Dedifferentiated amniotic fluid mesenchymal stem cell (primary cell): ENCODE results near the gene GHRL.

Experiments
- DNase-seq: peaks from one replicate; pipeline ENCODE4 v3.0.0-alpha.2; 2016; ENCODE audit errors: extremely low spot score

GHRL gene

GRCh38 chr3:10292505-10293419 lies at the start of gene GHRL:
Gene GHRL, minus strand, starts transcription at chr3:10292947. Its CDS starts 2,767 bp downstream, at chr3:10290180.
- no peak for DNase-seq

GRCh38 chr3:10341901-10342398 lies 49.2 kb upstream of the GHRL start:
- DNase-seq, result no peak

GRCh38 chr3:10340476-10340875 lies 47.7 kb upstream of the GHRL start:
- no peak for DNase-seq

- DNase-seq, result no peak
Measured at GRCh38 chr3:10340046-10340445, 47.3 kb upstream of the GHRL start.

GRCh38 chr3:10339376-10339955 lies 46.7 kb upstream of the GHRL start:
- DNase-seq, result no peak

GRCh38 chr3:10338591-10339353 lies 46.0 kb upstream of the GHRL start:
- no peak for DNase-seq

GRCh38 chr3:10338164-10338470 lies 45.4 kb upstream of the GHRL start:
- DNase-seq, result no peak

GRCh38 chr3:10337323-10338163 lies 44.8 kb upstream of the GHRL start:
- no peak for DNase-seq

- DNase-seq, result no peak
Measured at GRCh38 chr3:10336761-10337160, 44.0 kb upstream of the GHRL start.

- DNase-seq, result no peak
Measured at GRCh38 chr3:10335871-10336622, 43.3 kb upstream of the GHRL start.

- no peak for DNase-seq
Measured at GRCh38 chr3:10335190-10335738, 42.5 kb upstream of the GHRL start.

- no peak for DNase-seq
Measured at GRCh38 chr3:10334459-10334858, 41.7 kb upstream of the GHRL start.

- DNase-seq, result no peak
Measured at GRCh38 chr3:10334042-10334441, 41.3 kb upstream of the GHRL start.

GRCh38 chr3:10333349-10333650 lies 40.6 kb upstream of the GHRL start:
- no peak for DNase-seq

- no peak for DNase-seq
Measured at GRCh38 chr3:10332481-10333348, 40.0 kb upstream of the GHRL start.

GRCh38 chr3:10331320-10331719 lies 38.6 kb upstream of the GHRL start:
- no peak for DNase-seq

- no peak for DNase-seq
Measured at GRCh38 chr3:10330319-10330718, 37.6 kb upstream of the GHRL start.

- no peak for DNase-seq
Measured at GRCh38 chr3:10329495-10330015, 36.8 kb upstream of the GHRL start.

GRCh38 chr3:10328460-10329071 lies 35.8 kb upstream of the GHRL start:
- DNase-seq, result no peak
